ENCODE measurements around the gene CXXC5.

CXXC5 gene

DNA sequence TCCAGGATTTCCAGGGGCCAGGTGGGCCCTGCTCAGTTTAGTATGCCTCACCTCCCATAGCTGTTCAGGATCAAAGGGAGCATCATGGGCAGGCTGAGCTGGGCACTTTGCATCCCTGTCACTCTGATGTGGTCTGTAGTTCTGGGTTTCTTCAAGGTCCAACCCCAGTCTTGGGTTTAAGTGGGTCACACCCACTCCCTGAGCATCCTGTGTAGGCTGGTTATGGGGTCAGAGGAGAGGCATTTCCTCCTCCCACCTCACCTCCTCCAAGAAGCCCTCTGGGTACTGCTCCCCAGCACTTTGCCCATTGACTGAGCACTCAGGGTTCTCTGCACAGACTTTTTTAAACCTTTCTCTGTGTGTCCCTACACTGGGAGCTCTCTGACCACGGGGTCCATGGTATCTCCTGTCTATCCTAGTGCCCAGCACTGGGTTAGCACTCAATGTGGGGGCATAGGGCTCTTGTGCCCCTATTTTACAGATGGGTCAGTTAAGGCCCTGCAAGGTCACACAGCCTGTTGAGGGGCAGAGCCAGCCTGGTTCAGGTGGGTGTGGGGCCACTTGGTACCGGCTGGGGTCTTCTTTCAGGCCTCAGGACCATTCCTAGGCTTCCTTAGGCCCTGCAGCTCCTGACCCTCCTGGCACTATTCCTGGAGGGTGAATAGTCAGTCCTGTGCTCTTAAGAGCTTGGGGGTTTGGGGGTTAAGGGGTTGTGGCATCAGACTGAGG lies 19.0 kb downstream of the CXXC5 start:
- no peak for DNase-seq

DNA sequence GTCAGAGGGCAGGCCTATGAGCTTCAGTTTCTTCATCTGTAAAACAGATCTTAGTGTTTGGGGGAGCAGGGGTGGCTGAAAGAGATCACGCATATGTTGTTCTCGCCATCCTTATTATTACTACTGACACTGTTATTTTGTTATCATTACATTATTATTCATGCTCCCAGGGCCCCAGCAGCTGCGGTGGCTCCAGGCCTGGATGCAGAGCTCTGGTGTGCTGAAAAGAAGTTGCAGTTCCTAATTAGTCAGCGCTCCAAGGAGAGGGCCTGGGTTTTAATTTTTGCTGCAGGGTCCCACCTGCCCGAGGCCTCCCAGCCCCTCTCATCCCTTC lies 19.5 kb downstream of the CXXC5 start:
- no peak for DNase-seq

DNA sequence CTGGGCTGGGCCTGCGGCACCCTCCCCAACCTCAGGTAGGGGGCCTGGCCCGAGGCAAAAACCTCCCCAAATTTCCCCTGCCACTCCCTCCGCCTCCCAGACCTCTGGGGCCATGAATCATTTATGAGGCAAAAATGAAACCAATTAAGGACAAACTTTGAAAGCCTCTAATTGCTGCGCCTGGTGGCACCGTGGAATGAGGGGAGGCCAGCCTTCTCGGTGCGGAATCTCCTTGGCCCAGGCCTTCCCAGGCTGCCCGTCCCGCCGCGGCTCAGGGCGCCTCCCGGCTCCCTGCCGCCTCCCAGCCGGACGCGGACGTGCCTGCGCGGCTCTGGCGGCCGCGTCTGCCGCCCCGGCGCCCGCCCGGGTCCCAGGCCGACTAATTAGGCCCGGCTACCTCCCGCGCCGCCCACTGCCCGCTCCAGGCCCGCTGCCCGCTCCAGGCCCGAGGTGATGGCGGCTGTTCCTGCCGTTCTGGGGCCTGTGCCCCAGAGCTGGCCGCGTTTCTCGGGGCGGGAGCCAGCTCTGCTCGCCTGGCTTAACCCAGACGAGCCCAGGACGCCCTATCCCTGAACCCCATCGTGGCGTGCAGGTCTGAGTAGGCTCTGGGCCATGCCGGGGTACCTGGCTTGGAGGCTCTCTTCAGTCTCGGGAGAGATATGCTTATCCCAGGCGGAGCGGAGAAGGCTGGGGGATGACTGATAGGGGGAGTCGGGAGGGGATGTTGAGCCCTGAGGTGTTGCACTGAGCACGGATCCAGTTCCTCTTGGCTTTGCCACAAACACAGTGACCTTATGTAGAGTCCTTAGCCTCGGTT lies 20.1 kb downstream of the CXXC5 start:
- DNase-seq, result no peak

DNA sequence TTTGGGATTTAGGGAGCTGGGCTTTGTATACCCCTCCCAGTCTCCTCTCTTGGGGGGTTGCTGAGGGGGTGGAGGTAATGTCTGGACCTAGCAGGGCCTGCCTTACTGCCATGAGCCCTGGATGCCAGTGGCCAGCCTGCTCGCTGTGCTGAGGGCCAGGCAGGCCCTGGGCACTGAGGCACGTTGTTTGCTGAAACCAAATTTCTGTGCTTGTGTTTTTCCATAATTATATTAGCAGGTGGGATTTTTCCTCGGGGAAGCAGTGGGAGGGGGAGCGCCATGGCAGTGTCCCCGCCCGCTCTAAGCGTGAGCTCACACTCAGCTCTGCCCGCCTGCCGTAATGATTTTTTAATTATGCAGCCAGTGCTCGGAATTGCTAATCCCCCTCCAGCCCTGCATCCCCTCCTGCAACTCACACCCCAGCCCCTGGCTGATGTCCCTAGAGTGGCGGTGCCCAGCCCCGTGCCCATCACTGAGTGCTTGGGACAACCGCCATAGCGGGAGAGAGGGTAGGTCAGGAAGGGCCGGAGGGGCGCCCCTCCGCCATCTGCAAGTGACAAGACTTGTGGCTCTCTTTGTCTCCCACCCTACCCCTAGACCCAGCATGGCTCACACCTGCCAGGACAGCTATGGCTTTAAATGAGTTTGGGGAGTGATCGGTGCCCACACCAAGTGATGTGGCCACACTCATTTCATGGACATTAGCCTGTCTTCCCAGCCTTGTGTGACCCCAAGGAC lies 20.9 kb downstream of the CXXC5 start:
- DNase-seq, result no peak

DNA sequence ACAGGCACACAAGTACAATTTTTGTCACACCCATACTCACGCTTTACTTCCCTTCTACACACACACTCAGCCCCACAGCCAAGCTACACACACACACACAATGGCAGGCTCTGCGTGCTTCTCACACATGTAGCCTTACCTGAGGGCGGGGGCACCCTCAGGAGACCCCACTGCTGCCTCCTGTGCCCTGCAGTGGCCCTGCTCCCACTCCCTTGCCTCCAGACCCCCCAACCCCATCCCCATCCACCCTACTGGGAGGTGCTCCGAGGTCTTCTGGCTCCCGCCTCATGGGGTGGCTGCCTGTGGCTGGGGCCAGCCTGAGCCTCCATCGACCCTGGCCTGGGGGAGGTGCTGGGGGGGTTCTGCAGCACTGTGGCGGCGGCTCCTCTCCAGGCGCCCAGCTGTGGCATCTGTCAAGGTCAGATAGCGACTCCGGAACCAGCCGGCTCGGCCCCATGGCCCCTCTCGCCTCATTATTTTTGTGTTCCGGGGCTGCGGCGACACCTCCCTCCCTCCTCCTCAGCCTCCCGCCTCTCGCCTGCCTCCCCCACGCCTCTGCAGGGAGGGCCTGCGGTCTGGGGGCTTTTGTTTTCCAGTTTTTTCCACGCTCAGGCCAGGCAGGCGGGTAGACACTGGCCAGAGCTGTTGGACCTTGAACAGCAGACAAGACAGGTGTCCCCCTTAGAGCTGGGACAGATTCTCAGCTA lies 21.7 kb downstream of the CXXC5 start:
- DNase-seq, result no peak

DNA sequence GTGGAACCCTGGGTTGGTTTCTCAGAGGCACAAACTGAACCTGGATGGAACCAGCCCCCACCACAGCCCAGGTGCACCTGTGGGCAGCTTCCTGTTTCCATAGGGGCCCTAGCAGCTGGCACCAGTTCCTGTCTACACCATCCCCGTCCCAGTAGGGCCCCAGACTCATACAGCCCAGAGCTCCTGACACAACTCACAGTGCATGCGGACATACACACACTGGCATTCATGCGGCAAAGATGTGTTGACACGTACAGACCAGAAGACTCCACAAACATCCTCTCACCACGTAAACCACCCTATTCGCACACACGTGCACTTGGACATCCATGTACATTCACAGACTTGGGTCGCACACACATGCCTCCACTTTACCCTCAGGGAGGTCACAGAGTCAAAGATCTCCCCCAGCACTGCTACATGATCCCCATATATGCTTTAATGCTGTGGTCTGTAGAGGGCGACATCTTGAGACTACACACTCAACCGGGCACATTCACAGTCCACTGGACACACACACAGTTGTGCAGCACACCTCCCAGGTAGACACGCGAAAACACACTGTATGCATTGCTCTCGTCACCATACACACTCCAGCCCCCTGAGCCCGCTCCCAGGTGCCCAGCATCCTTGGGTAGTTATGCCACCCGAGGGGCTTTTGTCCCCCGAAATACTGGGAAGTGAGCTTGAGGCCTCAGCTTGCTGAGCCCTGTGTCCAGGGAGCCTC lies 22.4 kb downstream of the CXXC5 start:
- no peak for DNase-seq

DNA sequence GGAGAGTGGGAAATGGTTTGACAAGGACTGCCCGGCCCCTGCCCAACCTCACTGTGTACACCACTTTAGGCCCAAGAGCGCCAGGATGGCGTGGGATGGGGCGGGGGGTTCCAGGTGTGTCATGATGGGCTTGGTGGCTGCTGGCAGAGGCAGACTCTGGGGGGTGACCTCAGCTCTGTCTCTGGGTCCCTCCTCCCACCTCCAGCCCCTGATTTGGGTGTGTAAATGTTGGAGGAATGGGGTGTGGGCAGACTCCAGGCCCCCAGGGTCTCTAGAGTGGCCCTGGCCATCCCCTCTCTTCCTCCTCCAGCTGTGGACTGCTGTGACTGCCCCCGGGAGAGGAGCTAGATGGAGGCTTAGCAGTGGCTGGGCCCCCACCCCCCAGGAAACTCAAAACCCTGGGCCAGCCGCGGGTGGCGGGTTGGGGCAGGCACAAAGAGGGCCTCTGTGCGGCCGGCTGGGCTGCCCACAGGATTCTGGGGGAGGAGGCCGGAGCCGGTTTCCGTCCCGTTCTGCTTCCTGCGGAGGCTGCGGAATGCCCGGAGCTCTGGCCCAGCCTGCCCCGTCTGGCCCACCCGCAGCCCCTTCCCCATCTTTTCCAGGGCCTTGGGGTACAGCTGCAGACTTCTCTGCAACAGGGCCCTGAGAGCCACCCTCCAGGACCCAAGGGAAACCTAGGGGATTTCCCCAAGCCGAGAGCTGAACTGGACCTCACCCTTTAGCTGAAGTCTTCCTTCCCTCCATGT lies 23.1 kb downstream of the CXXC5 start:
- no peak for DNase-seq

DNA sequence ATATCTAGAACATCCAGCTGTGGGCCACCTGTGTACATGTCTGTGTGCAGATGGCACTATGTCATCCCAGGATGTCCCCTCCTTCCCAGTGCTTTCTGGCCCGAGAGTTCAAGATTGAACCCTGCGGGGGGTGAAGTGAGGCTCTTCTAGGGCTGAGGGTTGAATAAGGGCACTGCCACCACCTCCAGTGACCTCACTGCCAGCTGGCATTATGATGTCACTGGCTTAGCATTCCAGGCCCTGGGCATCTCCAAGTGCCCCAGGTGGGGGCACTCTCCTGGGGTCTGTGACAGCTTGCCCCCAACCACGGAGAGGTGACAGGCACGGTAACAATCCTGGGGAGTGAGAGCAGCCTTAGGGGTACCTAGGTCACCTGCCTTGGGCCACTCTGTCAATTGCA lies 27.1 kb downstream of the CXXC5 start:
- no peak for DNase-seq

DNA sequence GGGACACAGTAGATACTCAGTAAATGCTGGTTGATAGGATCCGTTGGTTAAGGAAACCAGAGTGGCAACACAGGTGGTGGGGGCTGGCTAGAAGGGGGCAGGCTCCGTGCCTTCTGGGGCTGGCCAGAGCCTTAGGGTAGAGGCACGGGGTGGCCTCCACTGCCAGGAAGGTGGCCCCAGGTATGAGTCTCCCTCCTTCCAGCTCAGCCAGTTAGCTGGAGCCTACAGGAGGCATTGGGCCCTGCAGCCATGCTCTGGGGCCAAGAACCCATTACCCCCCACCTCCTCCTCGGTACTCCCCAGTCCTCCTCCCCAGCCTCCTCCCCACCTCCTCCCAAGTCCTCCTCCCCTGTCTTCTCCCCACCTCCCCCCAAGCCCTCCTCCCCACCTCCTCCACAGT lies 27.7 kb downstream of the CXXC5 start:
- no peak for DNase-seq

DNA sequence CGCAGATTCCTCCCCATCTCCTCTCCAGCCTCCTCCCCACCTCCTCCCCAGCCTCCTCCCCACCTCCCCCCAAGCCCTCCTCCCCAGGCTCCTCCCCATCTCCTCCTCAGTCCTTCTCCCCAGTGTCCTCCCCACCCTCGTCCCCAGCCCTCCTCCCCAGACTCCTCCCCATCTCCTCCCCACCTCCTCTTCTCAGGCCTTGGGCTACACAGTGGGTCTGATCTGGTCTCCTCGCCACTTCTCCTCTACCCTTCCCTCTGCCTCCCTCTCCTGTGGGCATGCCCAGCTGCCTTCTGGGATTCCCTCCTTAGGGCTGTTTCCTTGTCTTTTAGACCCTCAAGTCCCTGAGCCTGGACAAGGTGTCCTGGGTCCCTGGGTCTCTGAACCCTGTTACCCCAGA lies 28.3 kb downstream of the CXXC5 start:
- DNase-seq, result no peak

DNA sequence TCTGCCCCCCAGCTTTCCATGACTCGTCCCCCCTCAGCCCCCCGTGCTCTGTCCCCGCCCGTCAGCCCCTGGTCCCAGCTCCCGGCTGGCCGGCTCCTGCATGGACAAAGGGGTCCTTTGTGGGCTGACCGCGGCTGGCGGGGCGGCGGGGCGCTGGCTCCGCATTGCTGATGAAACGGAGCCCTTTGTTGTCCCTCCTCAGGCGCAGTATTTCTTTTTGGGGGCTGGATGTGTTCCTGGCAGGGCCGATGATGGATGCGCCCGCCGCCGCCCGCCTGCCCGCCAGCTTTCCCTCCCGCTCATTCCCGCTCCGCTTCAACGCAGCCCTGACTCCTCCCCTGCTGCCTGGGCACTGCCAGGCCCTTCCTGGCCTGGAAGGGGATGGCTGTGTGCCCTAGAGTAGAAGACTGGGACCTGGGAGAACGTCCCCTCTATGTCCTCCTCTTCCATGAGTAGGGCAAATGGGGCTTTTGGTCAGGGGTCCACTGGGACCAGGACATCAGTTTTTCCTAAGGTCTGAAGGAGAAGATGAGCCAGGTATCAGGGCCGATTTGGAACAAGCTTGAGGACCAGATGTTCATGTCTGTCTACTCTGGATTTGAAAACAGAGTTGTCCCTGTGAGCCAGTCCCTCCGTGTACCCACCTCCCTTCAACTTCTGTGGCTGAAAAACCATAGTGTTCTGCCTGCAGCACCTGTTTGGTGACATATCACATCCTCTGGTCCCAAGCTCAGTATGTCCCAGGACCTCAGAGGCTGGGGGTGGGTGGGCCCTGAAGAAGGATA lies 29.0 kb downstream of the CXXC5 start:
- DNase-seq, result no peak

DNA sequence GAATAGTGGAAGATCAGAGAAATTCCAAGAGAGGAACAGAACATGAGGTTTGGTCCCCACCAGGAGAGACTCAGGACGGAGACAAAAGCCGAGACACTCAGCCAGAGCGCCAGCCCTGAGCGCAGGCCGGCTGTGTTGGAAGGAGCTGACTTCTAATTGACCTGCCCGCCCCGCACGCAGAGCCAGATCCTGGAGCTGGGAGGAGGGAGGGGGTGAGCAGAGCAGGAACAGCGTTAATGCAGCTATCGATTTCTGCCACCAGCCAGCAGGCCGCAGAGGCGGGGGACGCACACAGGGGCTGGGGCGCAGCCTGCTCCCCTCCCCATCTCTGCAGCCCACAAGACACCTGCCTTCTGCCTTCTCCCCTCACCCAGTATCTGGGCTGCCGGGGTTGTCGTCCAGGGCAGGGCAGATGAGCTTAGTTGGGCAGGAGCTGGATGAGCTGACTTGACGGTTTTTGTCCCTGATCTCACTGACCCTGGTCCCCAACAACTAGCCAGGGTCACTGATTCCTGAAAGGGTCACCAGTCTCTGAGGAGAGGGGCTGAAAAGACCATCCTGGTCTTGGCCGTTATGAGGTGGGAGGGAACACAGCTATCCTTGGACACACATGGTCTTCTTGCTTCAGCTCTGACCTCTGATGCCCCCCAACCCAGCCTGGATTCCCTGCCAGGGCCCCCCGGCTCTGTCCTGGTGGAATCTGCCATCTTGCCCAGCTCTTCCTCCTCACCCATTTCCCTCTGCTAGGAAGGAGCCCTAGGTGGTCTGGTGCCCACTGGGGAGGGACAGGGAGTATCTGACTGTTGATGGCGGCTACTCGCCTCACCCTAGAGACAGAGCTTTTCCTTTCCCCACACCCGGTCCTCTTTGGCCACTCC lies 29.8 kb downstream of the CXXC5 start:
- no peak for DNase-seq

DNA sequence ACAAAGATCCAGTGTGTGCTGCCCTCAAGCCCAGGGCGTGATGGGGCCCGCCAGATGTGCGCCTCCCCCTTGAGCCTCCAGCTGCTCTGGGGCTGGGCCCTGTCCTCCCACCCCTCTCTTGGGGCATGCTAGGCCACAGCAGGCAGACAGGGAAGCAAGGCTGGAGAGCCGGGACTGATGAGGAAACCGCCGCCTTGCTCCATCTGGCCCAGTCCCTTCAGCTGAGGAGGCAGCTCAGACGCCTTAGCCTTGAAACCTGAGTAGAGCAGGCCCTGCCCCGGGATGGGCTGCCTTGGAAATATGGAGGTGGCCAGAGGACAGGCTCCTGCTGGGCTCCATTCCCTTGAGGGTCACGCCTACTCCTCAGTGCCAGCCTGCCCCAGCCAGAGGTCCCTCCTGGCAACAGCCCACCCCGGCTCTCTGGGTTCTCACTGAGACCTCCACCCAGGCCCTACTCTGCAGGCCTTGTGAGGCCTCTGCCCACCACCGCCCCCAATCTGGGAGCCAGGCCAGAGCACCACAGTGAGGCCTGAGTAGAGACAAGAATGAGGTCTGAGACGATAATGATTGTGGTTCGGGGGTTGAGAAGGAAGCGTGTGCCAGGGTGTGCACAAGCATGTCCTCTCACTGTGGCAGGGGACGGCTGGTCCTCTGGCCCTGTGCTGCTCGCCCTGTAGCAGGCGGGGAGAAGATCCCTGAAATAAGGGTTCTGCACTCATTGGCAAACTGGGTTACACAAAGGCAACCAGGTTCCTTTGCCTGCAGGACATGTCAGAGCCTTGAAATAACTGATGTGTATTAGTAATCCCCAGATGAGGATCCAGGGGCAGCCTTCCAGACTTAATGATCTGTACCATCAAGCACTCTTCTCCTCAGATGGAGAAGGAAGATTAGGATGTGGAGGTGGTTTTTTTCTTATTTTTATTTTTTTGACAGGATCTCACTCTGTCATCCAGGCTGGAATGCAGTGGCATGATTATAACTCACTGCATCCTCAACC lies 30.9 kb downstream of the CXXC5 start:
- no peak for DNase-seq

DNA sequence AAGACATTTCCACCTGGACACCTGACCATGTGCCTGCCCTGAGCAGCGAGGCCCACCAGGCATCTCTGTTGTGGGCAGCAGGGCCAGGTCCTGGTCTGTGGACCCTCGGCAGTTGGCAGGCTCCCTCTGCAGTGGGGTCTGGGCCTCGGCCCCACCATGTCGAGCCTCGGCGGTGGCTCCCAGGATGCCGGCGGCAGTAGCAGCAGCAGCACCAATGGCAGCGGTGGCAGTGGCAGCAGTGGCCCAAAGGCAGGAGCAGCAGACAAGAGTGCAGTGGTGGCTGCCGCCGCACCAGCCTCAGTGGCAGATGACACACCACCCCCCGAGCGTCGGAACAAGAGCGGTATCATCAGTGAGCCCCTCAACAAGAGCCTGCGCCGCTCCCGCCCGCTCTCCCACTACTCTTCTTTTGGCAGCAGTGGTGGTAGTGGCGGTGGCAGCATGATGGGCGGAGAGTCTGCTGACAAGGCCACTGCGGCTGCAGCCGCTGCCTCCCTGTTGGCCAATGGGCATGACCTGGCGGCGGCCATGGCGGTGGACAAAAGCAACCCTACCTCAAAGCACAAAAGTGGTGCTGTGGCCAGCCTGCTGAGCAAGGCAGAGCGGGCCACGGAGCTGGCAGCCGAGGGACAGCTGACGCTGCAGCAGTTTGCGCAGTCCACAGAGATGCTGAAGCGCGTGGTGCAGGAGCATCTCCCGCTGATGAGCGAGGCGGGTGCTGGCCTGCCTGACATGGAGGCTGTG lies 32.4 kb downstream of the CXXC5 start:
- no peak for DNase-seq

DNA sequence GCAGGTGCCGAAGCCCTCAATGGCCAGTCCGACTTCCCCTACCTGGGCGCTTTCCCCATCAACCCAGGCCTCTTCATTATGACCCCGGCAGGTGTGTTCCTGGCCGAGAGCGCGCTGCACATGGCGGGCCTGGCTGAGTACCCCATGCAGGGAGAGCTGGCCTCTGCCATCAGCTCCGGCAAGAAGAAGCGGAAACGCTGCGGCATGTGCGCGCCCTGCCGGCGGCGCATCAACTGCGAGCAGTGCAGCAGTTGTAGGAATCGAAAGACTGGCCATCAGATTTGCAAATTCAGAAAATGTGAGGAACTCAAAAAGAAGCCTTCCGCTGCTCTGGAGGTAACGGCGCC lies 32.9 kb downstream of the CXXC5 start:
- no peak for DNase-seq

DNA sequence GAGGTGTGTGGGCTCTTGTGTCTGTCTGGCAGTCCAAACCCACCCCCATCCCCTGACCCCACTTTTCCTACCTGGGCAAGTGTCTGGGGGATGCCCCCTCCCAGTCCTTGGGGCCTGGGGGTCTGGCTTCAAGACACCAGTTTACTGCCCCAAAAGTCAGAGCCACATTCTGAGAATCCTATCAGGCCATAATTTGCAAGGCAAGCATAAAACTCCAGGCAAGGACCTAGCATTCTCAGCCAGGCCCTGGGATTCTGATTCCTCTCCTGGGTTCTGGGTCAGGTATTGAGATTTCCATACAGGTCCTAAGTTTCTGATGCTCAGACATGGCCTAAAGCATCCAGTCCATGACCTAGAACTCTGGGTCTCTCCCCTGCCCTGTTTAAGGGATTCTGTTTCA lies 33.3 kb downstream of the CXXC5 start:
- no peak for DNase-seq

DNA sequence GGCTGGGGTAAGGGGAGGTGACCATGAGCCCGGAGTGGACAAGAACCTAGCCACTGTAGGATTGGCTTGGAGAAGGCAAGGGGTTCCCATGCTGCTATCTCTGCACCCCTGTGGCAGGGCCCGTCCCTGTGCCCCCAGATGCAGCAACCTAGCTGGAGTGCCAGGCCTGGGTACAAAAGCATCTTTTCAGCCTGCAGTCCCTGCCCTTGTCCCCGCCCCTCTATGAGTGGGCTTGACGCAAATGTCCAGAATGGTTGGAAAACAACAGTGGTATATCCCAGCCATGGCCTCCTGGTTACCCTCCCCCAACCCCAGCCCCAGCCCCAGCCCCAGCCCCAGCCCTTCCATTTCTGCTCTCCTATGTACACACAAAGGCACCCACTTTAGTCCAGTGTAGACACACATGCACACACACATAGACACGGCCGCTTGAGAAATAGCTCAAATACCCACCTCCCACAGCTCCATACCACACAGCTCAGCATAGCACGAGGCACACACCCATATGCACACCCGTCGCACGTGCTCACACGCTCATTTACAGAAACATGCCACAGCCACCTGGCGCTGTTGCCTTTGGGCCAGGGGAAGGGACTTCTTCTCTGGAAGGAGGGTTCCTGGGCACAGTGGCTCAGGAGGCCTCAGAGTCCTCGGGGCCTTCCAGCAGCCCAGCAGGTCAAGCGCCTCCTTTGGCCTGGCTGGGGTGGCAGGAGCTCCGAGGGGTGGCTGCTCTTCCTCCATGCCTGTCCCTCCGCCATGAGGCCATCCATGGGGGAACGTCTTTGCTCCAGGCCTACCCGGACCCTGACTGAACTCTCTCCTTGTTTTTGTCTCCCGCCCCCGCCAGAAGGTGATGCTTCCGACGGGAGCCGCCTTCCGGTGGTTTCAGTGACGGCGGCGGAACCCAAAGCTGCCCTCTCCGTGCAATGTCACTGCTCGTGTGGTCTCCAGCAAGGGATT lies 34.1 kb downstream of the CXXC5 start:
- no peak for DNase-seq
